ENCODE data around the gene CD48.

CD48 gene

GRCh38 chr1:160629286-160630210, 82.1 kb downstream of the CD48 start:
- DNase-seq = peak; percentile 63

GRCh38 chr1:160628799-160629263, 82.8 kb downstream of the CD48 start:
- no peak for DNase-seq
